Measurements from ENCODE around the gene SLC51A. TPM values are rescaled to one million over a fixed set of nuclear protein-coding genes. Genes with fewer than 3 reads are reported as not detected.

SLC51A gene
- total RNA-seq, 4 donors from 2014 or later, result 0.48 TPM; not detected in 3

DNA sequence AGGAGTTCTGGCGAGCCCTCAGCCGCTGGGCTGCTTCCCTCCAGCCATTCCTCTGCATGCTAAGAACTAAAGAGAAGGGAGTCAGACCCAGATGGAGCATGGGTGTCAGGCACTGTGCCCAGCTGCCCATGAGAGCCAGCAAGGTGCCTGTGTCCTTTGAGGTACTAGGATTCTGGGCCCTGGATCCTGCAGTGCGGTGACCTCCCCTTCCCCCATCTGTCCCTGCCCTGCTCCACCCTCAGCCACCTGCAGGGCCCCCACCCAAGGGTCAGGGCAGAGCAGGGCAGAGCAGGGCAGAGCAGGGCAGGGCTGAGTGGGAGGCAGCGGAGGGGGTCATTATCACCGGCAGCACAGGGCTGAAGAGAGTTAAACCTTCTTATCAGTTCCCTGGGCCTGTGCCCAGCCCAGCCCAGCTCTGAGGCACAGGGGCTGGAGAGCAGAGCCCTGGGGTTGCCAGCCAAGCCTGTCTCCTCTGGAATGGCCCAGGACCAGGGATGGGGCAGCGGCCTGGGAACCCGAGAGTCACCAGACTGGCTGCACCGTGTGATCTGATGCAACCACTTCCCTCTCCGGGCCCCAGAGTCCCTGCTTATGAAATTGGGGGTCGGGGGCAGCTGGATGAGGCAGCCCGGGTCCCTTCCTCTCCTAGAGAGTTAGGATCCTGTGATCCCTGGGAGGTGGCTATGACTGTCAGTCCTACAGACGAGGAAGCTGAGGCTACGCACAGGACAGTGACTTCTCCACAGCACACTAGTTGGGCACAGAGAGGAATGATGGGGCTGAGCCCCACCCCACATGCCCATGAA, 22.4 kb upstream of the SLC51A start:
- H3K4me3 ChIP-seq, result no peak overlapping the region
- intact Hi-C loops (cut with DNase I; ENCODE audit: low total_unique reads), result loop anchor here (2.0 kb wide), 1 partner anchor 123 kb away; no protein-coding TSS in a partner anchor
- H3K4me1 ChIP-seq, result no peaks in the 10 kb centered on the region
- no peak for TF ChIP-seq POLR2A (IDR thresholded peaks at IDR 0.05)
- TF ChIP-seq, protein P1, sequence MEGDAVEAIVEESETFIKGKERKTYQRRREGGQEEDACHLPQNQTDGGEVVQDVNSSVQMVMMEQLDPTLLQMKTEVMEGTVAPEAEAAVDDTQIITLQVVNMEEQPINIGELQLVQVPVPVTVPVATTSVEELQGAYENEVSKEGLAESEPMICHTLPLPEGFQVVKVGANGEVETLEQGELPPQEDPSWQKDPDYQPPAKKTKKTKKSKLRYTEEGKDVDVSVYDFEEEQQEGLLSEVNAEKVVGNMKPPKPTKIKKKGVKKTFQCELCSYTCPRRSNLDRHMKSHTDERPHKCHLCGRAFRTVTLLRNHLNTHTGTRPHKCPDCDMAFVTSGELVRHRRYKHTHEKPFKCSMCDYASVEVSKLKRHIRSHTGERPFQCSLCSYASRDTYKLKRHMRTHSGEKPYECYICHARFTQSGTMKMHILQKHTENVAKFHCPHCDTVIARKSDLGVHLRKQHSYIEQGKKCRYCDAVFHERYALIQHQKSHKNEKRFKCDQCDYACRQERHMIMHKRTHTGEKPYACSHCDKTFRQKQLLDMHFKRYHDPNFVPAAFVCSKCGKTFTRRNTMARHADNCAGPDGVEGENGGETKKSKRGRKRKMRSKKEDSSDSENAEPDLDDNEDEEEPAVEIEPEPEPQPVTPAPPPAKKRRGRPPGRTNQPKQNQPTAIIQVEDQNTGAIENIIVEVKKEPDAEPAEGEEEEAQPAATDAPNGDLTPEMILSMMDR (IDR thresholded peaks at IDR 0.05), result no peak
- H3K9me3 ChIP-seq, result no peaks in the 10 kb centered on the region
- H3K36me3 ChIP-seq, result no peaks in the 10 kb centered on the region
- peak overlapping the region in 1 of 2 donors; percentile 32 for H3K27ac ChIP-seq
- H3K27me3 ChIP-seq, result no peaks in the 10 kb centered on the region
- no peak for DNase-seq

DNA sequence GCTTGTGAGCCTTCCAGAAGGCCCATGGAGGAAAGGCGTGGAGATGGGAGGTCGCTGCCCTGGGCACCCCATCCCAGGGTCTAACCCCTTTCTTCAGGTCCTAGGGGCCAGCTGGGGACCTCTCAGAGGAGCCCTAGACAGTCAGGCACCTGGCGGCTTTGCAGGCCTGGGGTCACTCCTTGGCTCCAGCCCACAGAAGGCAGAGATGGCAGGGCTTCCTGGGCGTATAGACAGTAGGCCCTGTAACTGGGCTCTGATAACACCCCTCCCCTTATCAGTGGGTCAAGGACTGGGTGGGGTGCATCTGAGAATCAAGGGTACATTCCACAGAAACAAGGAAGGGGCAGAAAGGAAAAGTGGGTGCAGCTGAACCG, 21.8 kb upstream of the SLC51A start:
- H3K36me3 ChIP-seq, result no peaks in the 10 kb centered on the region
- TF ChIP-seq POLR2A (IDR thresholded peaks at IDR 0.05), result no peak
- TF ChIP-seq, protein P1 (IDR thresholded peaks at IDR 0.05), result no peak
- no peaks in the 10 kb centered on the region for H3K9me3 ChIP-seq
- intact Hi-C loops (cut with DNase I; ENCODE audit: low total_unique reads), result no loop called here
- H3K27ac ChIP-seq, result peak overlapping the region in 1 of 2 donors; percentile 32
- no peak overlapping the region for H3K4me3 ChIP-seq
- DNase-seq, result no peak
- no peaks in the 10 kb centered on the region for H3K4me1 ChIP-seq
- no peaks in the 10 kb centered on the region for H3K27me3 ChIP-seq

DNA sequence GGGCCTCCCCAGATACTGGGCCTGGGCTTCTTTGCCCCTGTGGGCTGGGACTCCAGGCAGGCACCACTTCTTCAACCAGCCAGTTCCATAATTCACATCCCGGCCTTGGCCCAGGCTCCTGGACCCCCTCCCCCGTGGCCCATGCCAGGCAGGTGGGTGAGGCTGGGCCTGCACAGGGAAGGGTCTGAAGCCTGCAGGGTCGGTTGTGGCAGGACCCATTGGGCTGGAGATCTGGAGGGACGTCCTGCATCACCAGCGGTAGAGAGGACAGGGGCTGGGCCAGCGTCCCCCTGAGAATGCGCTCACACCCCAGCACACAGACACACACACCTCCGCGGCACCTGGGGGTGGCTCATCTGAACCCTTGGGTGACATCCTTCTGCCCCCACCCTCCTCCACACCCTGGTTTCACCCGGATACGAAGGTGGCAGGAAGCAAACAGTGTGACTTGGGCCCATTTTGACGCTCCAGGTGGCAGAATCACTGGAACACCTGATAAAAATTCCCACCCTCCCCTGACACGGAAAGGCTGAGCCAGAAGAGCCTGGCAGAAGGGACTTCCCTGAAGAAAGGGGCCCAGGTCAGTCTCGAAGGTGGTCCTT, 20.6 kb upstream of the SLC51A start:
- intact Hi-C loops (cut with DNase I; ENCODE audit: low total_unique reads), result no loop called here
- H3K27ac ChIP-seq, result no peak overlapping the region
- no peaks in the 10 kb centered on the region for H3K4me1 ChIP-seq
- no peak for DNase-seq
- no peak for TF ChIP-seq POLR2A (IDR thresholded peaks at IDR 0.05)
- TF ChIP-seq, protein P1 (IDR thresholded peaks at IDR 0.05), result no peak
- H3K36me3 ChIP-seq, result no peaks in the 10 kb centered on the region
- no peaks in the 10 kb centered on the region for H3K9me3 ChIP-seq
- H3K27me3 ChIP-seq, result no peaks in the 10 kb centered on the region
- H3K4me3 ChIP-seq, result no peak overlapping the region

DNA sequence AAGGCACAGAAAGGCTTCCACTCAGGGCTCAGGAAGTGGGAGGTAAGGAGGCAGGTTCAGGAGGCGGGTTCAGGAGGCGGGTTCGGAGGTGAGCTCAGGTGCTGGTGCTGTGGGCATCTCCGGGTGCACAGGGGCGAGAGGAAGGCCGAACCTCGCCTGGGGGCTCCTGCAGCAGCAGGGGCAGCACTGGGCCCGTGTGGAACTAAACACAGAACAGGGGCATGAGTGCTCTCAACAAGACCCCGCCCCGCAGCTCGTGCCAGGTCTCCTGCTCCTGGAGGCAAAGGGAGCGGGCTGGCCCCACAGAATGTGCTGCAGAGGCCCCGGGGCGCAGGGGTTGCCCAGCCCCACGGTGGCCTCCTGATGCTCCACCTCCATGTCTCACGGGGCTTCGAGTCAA, 18.8 kb upstream of the SLC51A start:
- Histone ChIP-seq H3K27me3 (no peaks in the 10 kb centered on the region), H3K27ac (no peak overlapping the region), H3K9me3 (no peaks in the 10 kb centered on the region), H3K4me3 (no peak overlapping the region), H3K36me3 (no peaks in the 10 kb centered on the region), H3K4me1 (no peaks in the 10 kb centered on the region)
- no peak for TF ChIP-seq POLR2A (IDR thresholded peaks at IDR 0.05)
- TF ChIP-seq, protein P1 (IDR thresholded peaks at IDR 0.05), result no peak
- intact Hi-C loops (cut with DNase I; ENCODE audit: low total_unique reads), result no loop called here
- DNase-seq, result no peak

DNA sequence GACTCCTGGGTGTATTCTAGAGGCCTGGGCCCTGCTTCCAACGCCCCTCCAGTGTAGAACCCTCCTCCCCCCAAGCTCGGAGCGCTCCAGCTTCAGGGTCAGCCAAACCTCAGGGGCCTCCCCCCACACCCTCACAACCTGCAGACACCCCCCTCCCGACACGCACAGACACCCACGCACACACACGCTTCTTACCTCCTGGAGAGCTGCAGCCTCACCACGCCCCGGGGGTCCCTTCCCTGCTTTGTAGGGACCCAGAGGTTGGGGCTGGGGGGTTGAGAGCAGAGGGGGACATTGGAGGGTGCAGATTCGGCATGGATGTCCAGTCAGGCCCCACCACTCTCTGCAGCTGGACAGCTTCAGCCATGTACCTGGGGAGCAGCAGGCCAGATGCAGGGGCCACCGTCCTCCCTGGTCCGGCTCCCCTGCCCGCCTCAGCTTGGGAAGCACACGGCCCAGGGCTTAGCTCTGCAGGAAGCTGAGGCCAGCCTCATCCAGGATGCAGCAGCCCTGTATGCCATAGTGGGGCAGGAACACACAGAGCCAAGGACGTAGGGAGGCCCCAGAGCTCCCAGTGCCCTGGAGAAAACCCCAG, 18.2 kb upstream of the SLC51A start:
- intact Hi-C loops (cut with DNase I; ENCODE audit: low total_unique reads), result no loop called here
- no peaks in the 10 kb centered on the region for H3K36me3 ChIP-seq
- TF ChIP-seq POLR2A (IDR thresholded peaks at IDR 0.05), result no peak
- TF ChIP-seq, protein P1 (IDR thresholded peaks at IDR 0.05), result no peak

More for the DNA sequence above, 18.2 kb upstream of the SLC51A start:
- Histone ChIP-seq H3K27ac (no peak overlapping the region), H3K9me3 (no peaks in the 10 kb centered on the region), H3K27me3 (no peaks in the 10 kb centered on the region), H3K4me1 (no peaks in the 10 kb centered on the region), H3K4me3 (no peak overlapping the region)
- DNase-seq, result no peak

Measured in uterus (tissue), 4 donors.